Rectal smooth muscle tissue (tissue), 1 donor: ENCODE results near the gene SAMD1.
A peak's percentile ranks its signal among the peaks of the same experiment; 100 is the strongest.

Experiments
- H3K27ac ChIP-seq: one replicate; pipeline ENCODE4 v1.7.0; 2013; ENCODE audit warnings: low read depth, low read length, inconsistent platforms
- H3K27me3 ChIP-seq: one replicate; pipeline ENCODE4 v1.7.0; 2013; ENCODE audit warnings: low read length; ENCODE audit not compliant: control insufficient read depth, insufficient read depth
- H3K36me3 ChIP-seq: one replicate; pipeline ENCODE4 v1.7.0; 2013; ENCODE audit warnings: low read length; ENCODE audit not compliant: control insufficient read depth, insufficient read depth
- H3K4me1 ChIP-seq: one replicate; pipeline ENCODE4 v1.7.0; 2013; ENCODE audit warnings: low read length; ENCODE audit not compliant: control insufficient read depth, insufficient read depth
- H3K4me3 ChIP-seq: one replicate; pipeline ENCODE4 v1.7.0; 2013; ENCODE audit warnings: low read length
- H3K9ac ChIP-seq: one replicate; pipeline ENCODE4 v1.7.0; 2013; ENCODE audit warnings: low read length

The SAMD1 gene

DNA sequence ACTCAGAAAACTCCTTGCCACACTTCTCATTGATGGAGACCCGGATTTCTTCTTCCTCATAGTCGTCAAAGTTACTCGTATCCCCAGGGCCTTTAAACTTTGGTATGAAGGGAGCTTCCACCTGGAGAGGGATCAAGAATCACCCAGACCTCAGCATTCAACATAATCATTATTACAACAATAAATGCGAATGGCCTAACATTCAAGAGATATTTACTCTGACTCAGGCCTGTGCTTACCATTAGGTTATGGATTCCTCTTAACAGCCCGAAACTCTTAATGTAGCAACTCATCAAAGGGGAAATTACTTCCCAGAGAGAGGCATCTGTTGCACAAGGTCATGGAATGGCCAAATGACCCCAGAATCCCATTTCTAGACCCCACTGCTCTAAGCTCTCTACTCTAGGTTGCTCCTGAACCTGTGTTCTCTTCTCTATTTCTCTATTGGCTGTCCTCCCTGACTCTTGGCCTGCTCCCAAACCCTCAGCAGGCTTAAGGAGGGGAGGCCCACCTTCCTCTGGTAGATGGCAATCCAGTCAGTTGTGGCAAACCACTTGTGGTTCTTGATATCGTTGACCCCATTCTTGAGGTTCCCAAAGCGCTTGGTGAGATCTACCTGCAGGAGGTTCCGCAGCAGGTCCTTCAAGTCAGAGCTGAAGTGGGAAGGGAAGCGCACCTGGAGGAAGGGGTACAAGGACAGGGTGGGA, 2.7 kb upstream of the SAMD1 start:
- Histone ChIP-seq H3K27ac (no peak overlapping the region), H3K36me3 (peaks cover 14% of the 10 kb centered on the region), H3K27me3 (no peaks in the 10 kb centered on the region), H3K4me3 (no peak overlapping the region), H3K4me1 (peaks cover 3% of the 10 kb centered on the region), H3K9ac (no peak overlapping the region)

- Histone ChIP-seq H3K4me3 (peak overlapping the region; percentile 95), H3K9ac (no peak overlapping the region), H3K27me3 (no peaks in the 10 kb centered on the region), H3K36me3 (peaks cover 5% of the 10 kb centered on the region), H3K4me1 (peaks cover 3% of the 10 kb centered on the region), H3K27ac (peak overlapping the region; percentile 90)
Measured at GRCh38 chr19:14091813-14092462, 1.4 kb upstream of the SAMD1 start.

GRCh38 chr19:14091081-14091812, 696 bp upstream of the SAMD1 start:
- Histone ChIP-seq H3K36me3 (peaks cover under 1% of the 10 kb centered on the region), H3K27me3 (no peaks in the 10 kb centered on the region), H3K27ac (peak overlapping the region; percentile 90), H3K4me3 (peak overlapping the region; percentile 95), H3K9ac (peak overlapping the region; percentile 80), H3K4me1 (peaks cover 3% of the 10 kb centered on the region)

GRCh38 chr19:14089662-14090508, 666 bp downstream of the SAMD1 start:
- Histone ChIP-seq H3K4me1 (peaks cover 3% of the 10 kb centered on the region), H3K27me3 (no peaks in the 10 kb centered on the region), H3K4me3 (peak overlapping the region; percentile 72), H3K9ac (no peak overlapping the region), H3K27ac (peak overlapping the region; percentile 51), H3K36me3 (no peaks in the 10 kb centered on the region)

DNA sequence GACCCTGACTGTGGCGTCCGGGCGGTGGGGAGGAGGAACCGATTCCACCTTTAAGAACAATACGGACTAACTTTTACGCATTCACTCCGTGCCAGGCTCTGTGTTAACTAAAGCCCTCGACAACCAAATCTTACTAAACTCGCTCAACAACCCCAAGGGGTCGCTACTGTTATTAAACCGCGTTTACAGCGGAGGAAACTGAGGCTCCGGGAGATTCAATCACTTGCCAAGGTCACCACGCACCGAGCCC, 1.2 kb downstream of the SAMD1 start:
- Histone ChIP-seq H3K4me1 (peaks cover 3% of the 10 kb centered on the region), H3K36me3 (no peaks in the 10 kb centered on the region), H3K27ac (no peak overlapping the region), H3K4me3 (peak overlapping the region; percentile 72), H3K9ac (no peak overlapping the region), H3K27me3 (no peaks in the 10 kb centered on the region)

GRCh38 chr19:14088634-14089411, 1.7 kb downstream of the SAMD1 start:
- no peaks in the 10 kb centered on the region for H3K27me3 ChIP-seq
- no peak overlapping the region for H3K9ac ChIP-seq
- peak overlapping the region; percentile 72 for H3K4me3 ChIP-seq
- no peak overlapping the region for H3K27ac ChIP-seq
- peaks cover 3% of the 10 kb centered on the region for H3K4me1 ChIP-seq
- no peaks in the 10 kb centered on the region for H3K36me3 ChIP-seq

- H3K4me3 ChIP-seq = no peak overlapping the region
- H3K36me3 ChIP-seq = no peaks in the 10 kb centered on the region
- H3K27me3 ChIP-seq = no peaks in the 10 kb centered on the region
Measured at GRCh38 chr19:14086098-14086497, 4.5 kb downstream of the SAMD1 start.

GRCh38 chr19:14085309-14085995, 5.1 kb downstream of the SAMD1 start, which contains the start of gene C19orf67:
Gene C19orf67, minus strand, starts transcription at chr19:14085783. Its CDS starts 156 bp downstream, at chr19:14085627.
- Histone ChIP-seq H3K4me1 (peaks cover 11% of the 10 kb centered on the region), H3K4me3 (no peak within 1 kb of the TSS), H3K27me3 (no peaks in the 10 kb centered on the region), H3K9ac (no peak within 1 kb of the TSS), H3K36me3 (no peaks in the 10 kb centered on the region), H3K27ac (no peak within 1 kb of the TSS)

More at GRCh38 chr19:14086098-14086497, 4.5 kb downstream of the SAMD1 start:
- H3K27ac ChIP-seq = no peak overlapping the region
- peaks cover 9% of the 10 kb centered on the region for H3K4me1 ChIP-seq
- H3K9ac ChIP-seq = no peak overlapping the region

DNA sequence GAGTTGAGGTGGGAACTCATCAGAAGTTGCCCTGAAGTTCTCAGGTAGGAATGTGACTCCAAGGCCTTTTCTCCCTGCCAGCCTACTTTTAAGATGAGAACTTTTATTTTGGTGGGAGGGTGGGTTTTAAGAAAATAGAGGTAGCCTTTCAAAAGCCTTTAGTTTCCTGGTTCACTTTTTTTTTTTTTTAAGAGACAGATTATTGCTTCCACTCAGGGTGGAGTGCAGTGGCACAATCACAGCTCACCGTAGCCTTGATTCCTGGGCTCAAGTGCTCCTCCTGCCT, 7.9 kb downstream of the SAMD1 start:
- Histone ChIP-seq H3K9ac (no peak overlapping the region), H3K36me3 (no peaks in the 10 kb centered on the region), H3K4me3 (peak overlapping the region; percentile 99), H3K27ac (no peak overlapping the region), H3K27me3 (no peaks in the 10 kb centered on the region), H3K4me1 (peaks cover 10% of the 10 kb centered on the region)

DNA sequence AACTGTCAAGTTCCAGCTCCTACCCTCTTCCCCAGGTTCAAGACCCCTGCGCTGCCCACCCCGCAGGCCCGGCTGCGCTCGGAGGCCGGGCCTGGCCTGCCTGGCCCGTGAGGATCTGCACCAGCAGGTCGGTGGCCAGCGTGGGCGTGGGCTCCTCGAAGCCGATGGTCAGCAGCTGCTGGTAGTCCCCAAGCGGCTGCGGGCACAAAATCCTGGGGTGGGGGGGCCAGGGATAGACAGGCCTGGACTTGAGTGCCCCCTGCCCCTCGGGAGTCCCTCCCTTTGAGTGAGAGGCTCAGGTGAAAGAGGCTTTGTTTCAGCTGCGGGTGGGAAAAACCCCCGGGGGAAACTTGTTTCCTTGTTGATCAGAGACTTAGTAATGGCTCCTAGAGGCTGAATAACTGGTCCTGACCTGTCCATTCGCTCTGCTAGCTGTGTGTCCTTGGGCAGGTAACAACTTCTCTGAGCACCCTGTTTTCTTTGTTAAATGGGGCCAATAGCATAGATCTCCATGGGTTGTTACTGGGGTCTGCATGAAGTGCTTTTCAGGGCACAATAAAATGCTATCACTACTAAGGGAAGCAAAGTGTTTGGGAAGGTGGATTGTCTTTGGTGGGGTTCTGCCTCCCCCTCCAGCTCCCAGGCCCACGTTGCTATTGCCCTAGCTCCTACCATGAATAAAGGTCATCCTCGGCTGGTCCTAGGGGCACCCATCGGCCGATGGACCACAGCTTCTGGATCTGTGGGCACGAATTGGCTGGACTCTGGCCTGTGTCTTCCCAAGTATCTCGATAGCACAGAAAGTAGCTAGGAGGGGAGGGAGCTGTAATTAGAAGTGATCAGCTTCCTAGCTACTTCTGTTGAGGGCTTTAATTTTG, 8.5 kb downstream of the SAMD1 start:
- Histone ChIP-seq H3K4me3 (peak overlapping the region; percentile 99), H3K27me3 (no peaks in the 10 kb centered on the region), H3K27ac (peak overlapping the region; percentile 90), H3K4me1 (peaks cover 10% of the 10 kb centered on the region), H3K36me3 (no peaks in the 10 kb centered on the region), H3K9ac (peak overlapping the region; percentile 95)
